ENCODE measurements around the gene GUCY1A2.
"Not testable (repeated sequence)": the region's sequence is repeated elsewhere in the genome, so short reads cannot be mapped to it uniquely, and the experiment has no call there.

The GUCY1A2 gene

GRCh38 chr11:106826558-106826957 is 191.7 kb downstream of the GUCY1A2 start:
- DNase-seq: not testable (repeated sequence)

DNA sequence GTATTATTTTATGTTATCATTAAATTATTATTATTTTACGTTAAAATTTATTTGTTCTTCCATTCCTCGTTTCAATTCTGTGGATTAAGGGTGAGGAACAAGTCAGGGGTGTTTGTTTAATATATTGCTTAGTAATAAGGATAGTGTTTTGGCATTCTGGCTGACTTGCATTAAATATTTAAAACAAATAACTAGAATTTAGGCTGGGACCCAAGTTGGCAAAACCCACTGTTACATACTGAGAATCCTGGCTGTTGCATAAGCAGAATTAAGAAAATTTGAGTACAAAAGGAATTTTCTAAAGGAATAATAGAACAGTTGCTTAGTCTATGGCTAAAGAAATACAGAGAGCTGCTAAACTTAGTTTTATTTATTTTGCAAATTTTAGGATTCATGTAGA is 196.4 kb downstream of the GUCY1A2 start:
- no peak for DNase-seq

DNA sequence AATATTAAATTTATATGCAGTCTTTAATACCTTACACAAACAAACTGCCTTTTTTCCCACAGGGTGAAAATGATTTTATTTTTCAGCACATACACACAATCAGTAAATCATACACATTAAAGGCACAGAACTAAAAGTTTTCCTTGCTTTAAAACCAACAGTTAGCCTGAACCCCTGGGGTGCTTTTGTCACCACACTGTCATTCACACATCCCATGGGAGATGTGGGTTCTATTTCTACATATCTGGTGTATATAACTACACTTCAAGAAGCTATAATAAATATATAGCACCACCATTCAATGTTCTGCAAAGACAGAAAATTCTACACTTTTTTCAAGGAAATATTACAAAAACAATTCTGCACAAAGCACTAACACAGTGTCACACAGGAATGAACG is 197.0 kb downstream of the GUCY1A2 start:
- no peak for DNase-seq

DNA sequence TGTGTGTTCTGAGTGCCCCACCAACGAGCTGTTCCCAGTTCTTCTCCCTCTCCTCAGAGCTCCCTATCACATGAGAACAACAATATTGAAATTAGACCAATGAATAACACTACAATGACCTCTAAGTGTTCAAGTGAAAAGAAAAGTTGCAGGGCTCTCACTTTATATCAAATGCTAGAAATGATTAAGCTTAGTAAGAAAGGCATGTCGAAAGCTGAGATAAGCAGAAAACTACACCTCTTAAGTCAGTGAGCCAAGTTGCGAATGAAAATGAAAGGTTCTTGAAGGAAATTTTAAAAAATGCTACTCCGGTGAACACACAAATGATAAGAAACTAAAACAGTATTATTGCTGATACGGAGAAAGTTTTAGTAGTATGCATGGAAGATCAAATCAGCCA is 199.8 kb downstream of the GUCY1A2 start:
- no peak for DNase-seq

GRCh38 chr11:106815209-106815608 is 203.1 kb downstream of the GUCY1A2 start:
- DNase-seq: no peak

DNA sequence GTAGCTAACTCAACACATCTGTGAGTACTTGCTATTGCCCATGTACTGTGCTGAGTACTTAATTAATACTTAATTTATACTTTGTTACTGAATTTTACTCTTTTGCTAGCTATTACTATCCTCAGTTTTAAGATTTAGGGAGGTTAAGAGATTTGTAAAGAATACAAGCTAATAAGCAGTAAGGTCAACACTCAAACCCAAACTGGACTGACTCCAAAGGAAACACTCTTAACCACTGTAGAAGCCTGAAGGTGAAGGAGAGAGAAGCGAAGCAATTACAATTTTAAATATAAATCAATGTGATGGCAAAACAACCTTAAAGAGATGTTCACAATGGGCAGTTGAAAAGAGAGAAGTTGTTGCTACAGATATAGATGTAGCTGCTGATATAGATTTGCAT is 204.5 kb downstream of the GUCY1A2 start:
- DNase-seq: no peak

GRCh38 chr11:106794058-106794457 is 224.2 kb downstream of the GUCY1A2 start:
- no peak for DNase-seq

GRCh38 chr11:106789406-106789805 is 228.9 kb downstream of the GUCY1A2 start:
- no peak for DNase-seq

GRCh38 chr11:106787454-106787853 is 230.8 kb downstream of the GUCY1A2 start:
- no peak for DNase-seq

DNA sequence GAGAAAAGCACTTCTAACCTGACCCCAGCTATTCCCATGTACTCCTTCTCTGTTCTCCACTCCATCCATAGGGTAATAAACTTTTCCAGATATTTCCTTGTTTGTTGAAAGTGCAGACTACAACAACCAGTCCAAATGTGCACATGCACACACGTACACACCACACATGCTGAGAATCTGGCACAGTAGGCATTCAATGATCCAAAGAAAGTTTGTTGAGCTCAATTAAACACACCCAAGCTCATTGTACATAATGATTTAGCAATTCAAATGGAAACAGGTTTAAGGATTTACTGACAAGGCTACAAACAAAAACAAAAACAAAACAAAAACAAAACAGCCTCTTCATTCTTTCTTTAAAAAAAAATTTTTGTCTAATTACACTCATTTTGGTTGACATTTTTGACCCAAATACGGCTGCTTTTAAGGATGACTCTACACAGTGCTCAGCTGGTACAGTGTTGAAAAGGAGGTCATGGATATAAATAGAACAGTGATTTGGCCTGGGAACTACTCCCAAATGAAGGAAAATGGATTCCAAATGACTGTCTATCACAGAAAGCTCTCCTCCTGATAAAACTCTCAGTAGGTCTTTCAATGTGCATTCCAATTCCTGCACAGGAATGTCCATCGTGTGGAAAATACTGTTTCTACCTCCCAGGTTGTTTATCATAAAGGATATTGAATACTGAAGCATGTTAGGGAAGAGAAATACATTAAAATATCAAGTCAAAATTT is 232.2 kb downstream of the GUCY1A2 start:
- DNase-seq: no peak

- DNase-seq: not testable (repeated sequence)
These were observed 241.0 kb downstream of the GUCY1A2 start for GRCh38 chr11:106777302-106777701.

DNA sequence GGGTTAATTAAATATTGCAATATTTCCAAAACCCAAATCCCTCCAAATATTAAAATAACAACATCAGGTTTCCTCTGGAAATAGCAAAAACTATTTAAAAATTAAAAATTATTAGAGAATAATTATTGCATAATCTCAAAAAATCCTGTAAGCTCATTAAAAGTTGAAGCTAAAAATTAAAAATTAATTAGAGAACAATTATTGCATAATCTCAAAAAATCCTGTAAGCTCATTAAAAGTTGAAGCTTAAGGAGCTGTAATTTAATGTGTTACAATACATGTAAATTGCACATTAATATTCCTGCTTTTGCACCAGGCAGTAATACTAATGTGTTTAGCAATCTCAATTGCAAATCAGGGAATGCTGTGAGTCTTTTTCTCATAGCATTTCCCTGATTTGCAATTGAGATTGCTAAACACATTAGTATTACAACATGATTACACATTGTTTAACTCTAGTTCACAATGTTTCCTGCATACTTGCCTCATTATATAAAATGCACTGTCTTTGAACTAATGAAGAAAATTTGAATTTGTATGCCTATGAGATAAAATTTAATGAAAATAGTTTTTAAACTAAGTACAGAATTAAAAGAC is 247.7 kb downstream of the GUCY1A2 start:
- no peak for DNase-seq

GRCh38 chr11:106765469-106766258 is 252.6 kb downstream of the GUCY1A2 start:
- no peak for DNase-seq

DNA sequence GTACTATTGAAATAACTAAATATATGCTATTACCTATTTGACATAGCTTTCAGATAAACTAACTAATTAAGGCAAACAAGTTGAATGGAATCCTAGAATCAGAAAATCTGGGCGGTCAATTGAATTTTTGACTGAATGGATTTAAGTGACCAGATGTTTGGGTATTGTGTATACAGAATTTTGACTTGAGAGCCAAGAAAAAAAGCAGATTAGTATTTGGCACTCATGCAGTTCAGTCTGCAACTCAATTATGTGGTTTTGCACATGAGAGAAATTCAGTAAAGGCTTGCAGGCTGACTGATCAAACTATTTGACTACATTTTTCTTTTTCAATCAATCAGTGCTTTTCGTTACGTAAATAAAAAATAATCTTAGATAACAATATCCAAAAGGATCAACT is 254.8 kb downstream of the GUCY1A2 start:
- no peak for DNase-seq

DNA sequence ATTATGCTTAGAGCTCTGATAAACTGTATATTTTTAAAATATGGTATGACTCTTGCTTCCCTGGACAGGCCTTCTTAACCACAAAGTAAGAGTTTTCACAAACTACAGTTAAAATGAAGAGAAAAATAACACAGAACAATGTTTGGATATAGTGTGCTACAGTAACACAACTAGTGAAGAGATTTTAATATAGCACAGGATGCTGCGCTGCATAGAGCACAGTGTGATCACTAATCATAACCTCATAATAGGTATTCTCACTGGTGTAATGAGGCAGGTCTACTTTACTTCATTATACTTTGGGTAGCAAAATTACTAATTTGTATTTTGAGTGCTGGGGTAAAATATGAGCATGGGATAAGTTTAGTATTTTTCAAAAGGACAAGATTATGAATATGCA is 256.5 kb downstream of the GUCY1A2 start:
- DNase-seq: no peak

- DNase-seq: no peak
These were observed 257.0 kb downstream of the GUCY1A2 start for GRCh38 chr11:106761240-106761639.

GRCh38 chr11:106748059-106748458 is 270.2 kb downstream of the GUCY1A2 start:
- no peak for DNase-seq

GRCh38 chr11:106745941-106746340 is 272.3 kb downstream of the GUCY1A2 start:
- DNase-seq: no peak

DNA sequence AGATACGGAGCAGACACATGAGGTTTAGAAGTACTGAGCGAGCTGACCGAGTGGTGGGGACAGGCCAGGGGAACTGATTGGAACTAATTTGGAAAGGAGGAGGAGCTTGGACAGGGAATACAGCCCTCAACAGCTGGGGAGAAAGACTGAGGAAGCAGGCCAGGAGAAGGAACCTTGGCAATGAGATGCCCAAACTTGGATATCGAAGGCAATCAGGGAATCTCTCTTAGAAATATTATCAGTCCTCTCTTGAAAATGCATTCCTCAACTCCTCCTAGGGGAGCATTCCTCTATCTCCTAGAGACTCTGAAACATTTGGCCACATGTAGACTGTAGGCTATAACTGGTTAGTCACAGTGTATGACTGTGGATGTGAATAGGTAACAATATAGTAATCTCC is 284.6 kb downstream of the GUCY1A2 start:
- DNase-seq: no peak

DNA sequence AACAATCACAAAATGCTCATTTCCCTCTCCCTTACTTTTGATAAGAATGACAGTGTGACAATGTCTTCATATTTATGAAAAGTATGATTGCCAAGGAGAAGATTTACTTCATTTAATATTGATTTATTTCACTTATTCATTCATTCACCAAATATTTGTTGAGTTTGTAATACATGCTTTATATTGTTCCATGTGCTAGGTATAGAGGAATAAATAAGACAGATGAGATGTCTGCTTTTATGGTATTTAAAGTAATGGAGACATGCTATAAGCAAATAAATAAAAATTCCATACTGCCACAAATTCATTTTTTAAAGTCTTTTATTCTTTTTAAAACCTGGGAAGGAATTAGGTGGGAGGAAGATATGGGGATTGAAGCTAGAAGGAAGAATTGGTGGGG is 289.4 kb downstream of the GUCY1A2 start:
- DNase-seq: no peak

DNA sequence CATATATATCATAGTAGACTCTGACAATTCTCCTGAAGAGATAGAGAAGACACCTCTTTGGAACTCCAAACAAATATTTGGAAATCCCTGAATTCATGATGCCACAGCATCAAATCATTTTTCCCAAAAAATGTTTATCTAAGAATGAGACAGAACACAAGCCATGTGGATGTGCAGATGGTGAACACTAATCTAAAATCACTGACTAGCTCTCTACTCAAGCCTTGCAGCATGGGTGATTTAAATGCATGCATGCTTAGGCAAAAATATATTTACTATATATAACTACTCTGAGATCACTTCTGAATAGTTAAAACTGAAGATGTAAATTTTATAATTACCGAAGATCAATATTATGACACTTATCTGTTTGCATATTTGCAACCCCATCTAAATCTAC is 289.9 kb downstream of the GUCY1A2 start:
- no peak for DNase-seq

- no peak for DNase-seq
These were observed 291.0 kb downstream of the GUCY1A2 start for GRCh38 chr11:106727256-106727655.

DNA sequence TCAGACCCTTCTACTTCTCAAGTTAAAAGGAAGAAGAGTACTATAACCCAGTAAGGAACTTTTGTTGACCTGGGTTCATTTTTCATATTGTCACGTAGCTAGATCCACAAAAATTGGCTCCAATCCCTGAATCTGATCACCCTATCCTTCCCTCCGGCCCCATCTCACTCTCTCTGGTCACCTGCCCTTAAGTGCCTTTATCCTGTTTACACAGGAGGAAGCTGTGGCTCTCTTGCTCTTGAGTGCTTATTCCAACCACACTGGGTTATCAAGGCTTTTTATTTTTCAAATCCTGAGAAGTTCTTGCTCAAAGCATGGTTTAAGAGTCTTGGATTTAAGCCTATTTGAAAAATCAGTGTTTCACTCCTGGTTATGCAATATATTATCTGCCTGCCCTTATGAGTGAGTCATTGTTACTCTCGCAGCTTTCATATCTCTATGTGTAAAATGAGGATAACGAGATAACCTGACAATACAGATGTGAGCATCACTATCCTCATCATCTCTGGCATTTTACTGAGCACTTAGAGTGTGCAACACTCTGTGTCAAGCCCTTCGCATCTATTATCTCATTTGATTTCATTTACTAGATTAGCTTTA is 293.9 kb downstream of the GUCY1A2 start:
- DNase-seq: peak; percentile 47

- no peak for DNase-seq
These were observed 295.2 kb downstream of the GUCY1A2 start for GRCh38 chr11:106723071-106723470.

Data from NCI-H187 treated with DMSO at 0.1 percent for 48 hours (cell line).